GM18526 (cell line): ENCODE data around the gene LRRC8D.

ENCODE experiments used
- POLR2A ChIP-seq: IDR thresholded peaks from 3 replicates; pipeline ENCODE4 v1.6.1; 2011; ENCODE audit not compliant: insufficient read length; ENCODE audit errors: extremely low read depth

The LRRC8D gene

GRCh38 chr1:89873288-89873687 is 52.5 kb downstream of the LRRC8D start:
- TF ChIP-seq POLR2A: no peak

GRCh38 chr1:89873770-89874169 is 52.9 kb downstream of the LRRC8D start:
- no peak for TF ChIP-seq POLR2A

DNA sequence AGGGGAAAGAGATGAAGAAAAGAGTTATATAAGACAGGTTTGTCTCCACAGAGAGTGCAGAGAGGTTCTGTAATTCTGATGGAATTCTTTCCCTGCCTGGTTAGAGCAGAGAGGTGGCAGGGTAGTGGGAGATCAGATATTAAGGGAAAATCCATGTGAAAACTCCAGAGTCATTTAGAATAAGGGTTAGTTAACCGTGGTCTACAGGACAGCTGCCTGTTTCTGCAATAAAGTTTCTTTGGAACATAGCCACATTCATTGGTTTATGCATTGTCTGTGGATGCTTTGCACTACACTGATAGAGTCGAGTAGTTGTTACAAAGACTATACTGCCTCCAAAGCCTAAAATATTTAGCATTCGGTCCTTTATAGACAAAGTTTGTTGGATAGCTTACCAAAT is 55.6 kb downstream of the LRRC8D start:
- no peak for TF ChIP-seq POLR2A

DNA sequence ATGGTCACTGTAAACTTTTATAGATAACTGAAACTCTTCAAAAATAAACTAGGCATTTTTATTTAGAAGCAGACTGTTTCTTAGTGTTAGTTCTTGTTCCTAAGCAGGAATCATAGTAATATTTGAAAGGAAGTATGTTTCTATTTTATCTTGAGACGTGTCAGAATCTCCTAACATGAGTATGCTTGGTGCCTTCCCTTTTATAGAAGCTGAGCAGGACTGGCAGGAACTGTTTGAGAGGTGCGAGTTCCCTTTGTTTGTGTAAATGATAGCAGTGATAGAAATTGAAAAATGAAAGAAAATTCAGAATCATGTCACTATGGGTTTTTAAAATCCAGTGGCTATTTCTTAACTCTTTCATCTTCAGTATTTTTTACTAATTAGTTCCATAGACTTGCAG is 56.9 kb downstream of the LRRC8D start:
- no peak for TF ChIP-seq POLR2A

GRCh38 chr1:89878256-89878655 is 57.4 kb downstream of the LRRC8D start:
- no peak for TF ChIP-seq POLR2A

GRCh38 chr1:89880679-89881078 is 59.8 kb downstream of the LRRC8D start:
- no peak for TF ChIP-seq POLR2A

GRCh38 chr1:89881415-89882058 is 60.7 kb downstream of the LRRC8D start:
- no peak for TF ChIP-seq POLR2A

- TF ChIP-seq POLR2A: no peak
Measured at GRCh38 chr1:89882348-89883029, 61.7 kb downstream of the LRRC8D start.

GRCh38 chr1:89883030-89883379 is 62.2 kb downstream of the LRRC8D start:
- TF ChIP-seq POLR2A: no peak

- no peak for TF ChIP-seq POLR2A
Measured at GRCh38 chr1:89884718-89885596, 64.1 kb downstream of the LRRC8D start.

DNA sequence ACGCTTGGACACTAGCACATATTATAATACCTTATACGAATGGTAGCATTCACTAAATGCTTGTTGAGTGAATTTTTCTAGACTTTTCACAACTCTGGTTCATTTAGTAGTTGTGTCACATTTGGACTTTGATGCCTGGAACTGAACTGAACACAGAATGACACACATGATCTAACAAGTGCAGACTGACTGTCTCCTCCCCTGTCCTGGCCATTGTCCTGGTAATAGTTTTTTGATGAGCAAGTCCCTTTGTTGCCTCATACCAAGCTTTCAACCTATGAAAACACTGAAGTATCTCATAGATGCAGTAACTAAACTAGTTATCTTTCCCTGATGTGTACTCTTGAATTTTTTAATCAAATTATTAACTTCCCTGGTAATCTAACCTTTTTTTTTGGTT is 66.4 kb downstream of the LRRC8D start:
- TF ChIP-seq POLR2A: no peak

GRCh38 chr1:89887713-89888112 is 66.9 kb downstream of the LRRC8D start:
- no peak for TF ChIP-seq POLR2A

GRCh38 chr1:89888480-89889322 is 67.9 kb downstream of the LRRC8D start:
- no peak for TF ChIP-seq POLR2A

DNA sequence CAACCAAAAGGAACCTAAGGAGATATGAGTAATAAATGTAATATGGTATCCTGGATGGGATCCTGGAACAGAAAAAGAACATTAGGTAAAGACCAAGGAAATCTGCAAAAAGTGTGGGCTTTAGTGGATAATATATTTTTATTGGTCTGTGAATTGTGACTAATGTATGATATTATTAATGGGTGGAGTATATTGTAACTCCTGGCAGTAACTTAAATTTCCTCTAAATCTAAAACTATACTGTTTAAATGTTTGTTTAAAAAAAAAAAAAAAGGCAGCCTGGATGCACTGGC is 68.4 kb downstream of the LRRC8D start:
- TF ChIP-seq POLR2A: no peak

GRCh38 chr1:89890085-89890752 is 69.4 kb downstream of the LRRC8D start:
- TF ChIP-seq POLR2A: no peak

DNA sequence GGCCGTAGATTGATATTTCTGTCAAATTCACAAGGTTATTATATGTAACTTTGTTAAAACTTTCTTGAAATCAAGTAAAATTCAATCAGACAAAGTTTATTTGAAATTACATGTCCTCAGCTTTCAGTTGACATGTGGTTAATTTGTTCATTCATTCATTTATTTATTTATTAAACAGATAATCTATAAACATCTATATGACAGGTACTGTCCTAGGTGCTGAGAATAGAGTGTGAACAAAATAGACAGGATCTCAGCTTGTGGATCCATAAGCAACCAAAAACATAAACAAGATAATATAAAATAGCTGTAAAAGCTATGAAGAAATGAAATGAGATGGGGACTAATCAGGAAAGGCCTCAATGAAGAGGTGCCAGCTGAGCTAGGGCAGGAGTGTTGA is 72.0 kb downstream of the LRRC8D start:
- no peak for TF ChIP-seq POLR2A
